AG08395 (cell line): ENCODE measurements around the gene RNASE7.
"Not testable (repeated sequence)": the region's sequence is repeated elsewhere in the genome, so short reads cannot be mapped to it uniquely, and the experiment has no call there.

Experiments
- DNase-seq: peaks from one replicate; pipeline ENCODE4 v3.0.0; 2012; ENCODE audit warnings: mixed read lengths, low spot score

Gene RNASE7

GRCh38 chr14:21023817-21024584, 18.2 kb upstream of the RNASE7 start:
- no peak for DNase-seq

GRCh38 chr14:21024585-21025370, 17.4 kb upstream of the RNASE7 start, which contains the start of gene NDRG2:
NDRG2 (minus strand) TSS chr14:21025061; CDS start chr14:21023315, 1,746 bp downstream.
- DNase-seq, result no peak

GRCh38 chr14:21025371-21026273, 16.5 kb upstream of the RNASE7 start:
- no peak for DNase-seq

GRCh38 chr14:21026274-21026987, 15.7 kb upstream of the RNASE7 start:
- DNase-seq, result no peak

- no peak for DNase-seq
Observed at GRCh38 chr14:21026988-21027315, 15.2 kb upstream of the RNASE7 start.

- DNase-seq, result no peak
Observed at GRCh38 chr14:21029917-21030316, 12.2 kb upstream of the RNASE7 start, which contains the start of gene TPPP2. TPPP2 (plus strand) TSS chr14:21030217; CDS start chr14:21030582, 365 bp downstream.

- DNase-seq, result no peak
Observed at GRCh38 chr14:21030531-21030930, 11.6 kb upstream of the RNASE7 start.

GRCh38 chr14:21032326-21033132, 9.6 kb upstream of the RNASE7 start:
- no peak for DNase-seq

GRCh38 chr14:21033133-21033698, 8.9 kb upstream of the RNASE7 start:
- DNase-seq, result no peak

GRCh38 chr14:21034707-21035106, 7.5 kb upstream of the RNASE7 start, which contains the start of gene RNASE13:
RNASE13 (minus strand) TSS chr14:21034807; CDS start chr14:21034288, 519 bp downstream.
- DNase-seq, result no peak

GRCh38 chr14:21036751-21037150, 5.4 kb upstream of the RNASE7 start:
- DNase-seq, result peak; percentile 20

GRCh38 chr14:21037156-21037555, 5.0 kb upstream of the RNASE7 start:
- no peak for DNase-seq

- peak; percentile 62 for DNase-seq
Observed at GRCh38 chr14:21038441-21039422, 3.4 kb upstream of the RNASE7 start.

- peak; percentile 76 for DNase-seq
Observed at GRCh38 chr14:21039585-21040369, 2.4 kb upstream of the RNASE7 start.

GRCh38 chr14:21040370-21040925, 1.7 kb upstream of the RNASE7 start:
- DNase-seq, result no peak

- not testable (repeated sequence) for DNase-seq
Observed at GRCh38 chr14:21040941-21041340, 1.2 kb upstream of the RNASE7 start.

GRCh38 chr14:21042918-21043317, 756 bp downstream of the RNASE7 start:
- peak; percentile 15 for DNase-seq
